ENCODE measurements around the gene LRRC71.

DNA sequence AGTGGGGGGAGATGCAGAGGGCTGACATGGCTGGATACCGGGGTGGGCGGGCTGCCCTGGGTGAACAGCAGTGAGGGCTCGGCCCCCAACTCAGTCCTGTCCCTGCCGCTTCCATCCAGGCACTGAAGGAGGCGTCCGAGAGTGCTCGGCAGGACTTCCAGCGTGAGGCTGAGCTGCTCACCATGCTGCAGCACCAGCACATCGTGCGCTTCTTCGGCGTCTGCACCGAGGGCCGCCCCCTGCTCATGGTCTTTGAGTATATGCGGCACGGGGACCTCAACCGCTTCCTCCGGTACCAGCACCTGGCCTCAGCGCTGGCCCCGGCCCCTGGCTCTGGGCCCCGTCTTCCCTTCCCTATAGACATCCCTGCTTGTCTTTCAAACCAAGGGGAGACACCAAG, 44.2 kb upstream of the LRRC71 start:
- TF ChIP-seq, protein P1, sequence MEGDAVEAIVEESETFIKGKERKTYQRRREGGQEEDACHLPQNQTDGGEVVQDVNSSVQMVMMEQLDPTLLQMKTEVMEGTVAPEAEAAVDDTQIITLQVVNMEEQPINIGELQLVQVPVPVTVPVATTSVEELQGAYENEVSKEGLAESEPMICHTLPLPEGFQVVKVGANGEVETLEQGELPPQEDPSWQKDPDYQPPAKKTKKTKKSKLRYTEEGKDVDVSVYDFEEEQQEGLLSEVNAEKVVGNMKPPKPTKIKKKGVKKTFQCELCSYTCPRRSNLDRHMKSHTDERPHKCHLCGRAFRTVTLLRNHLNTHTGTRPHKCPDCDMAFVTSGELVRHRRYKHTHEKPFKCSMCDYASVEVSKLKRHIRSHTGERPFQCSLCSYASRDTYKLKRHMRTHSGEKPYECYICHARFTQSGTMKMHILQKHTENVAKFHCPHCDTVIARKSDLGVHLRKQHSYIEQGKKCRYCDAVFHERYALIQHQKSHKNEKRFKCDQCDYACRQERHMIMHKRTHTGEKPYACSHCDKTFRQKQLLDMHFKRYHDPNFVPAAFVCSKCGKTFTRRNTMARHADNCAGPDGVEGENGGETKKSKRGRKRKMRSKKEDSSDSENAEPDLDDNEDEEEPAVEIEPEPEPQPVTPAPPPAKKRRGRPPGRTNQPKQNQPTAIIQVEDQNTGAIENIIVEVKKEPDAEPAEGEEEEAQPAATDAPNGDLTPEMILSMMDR (IDR thresholded peaks at IDR 0.05 in 8 of 11, conservative IDR thresholded peaks at IDR 0.05 in 3 of 11): no peak
- no peak for TF ChIP-seq POLR2AphosphoS5 (IDR thresholded peaks at IDR 0.05)
- TF ChIP-seq POLR2A (IDR thresholded peaks at IDR 0.05): no peak

Data from spleen (tissue), 7 donors.